T-helper 1 cell treated with Interleukin-12 subunit alpha and Interleukin-12 subunit beta and Interleukin-4 antibody, amounts not matched to agents 30 μg/mL and 1 μg/mL, for 36 hours (primary cell): ENCODE data around the gene TTLL11.

Experiments used
- H3K27ac Mint-ChIP-seq: one replicate; pipeline ENCODE4 v1.8.0; 2021; ENCODE audit warnings: mild to moderate bottlenecking, mixed read lengths
- H3K27me3 Mint-ChIP-seq: one replicate; pipeline ENCODE4 v1.8.0; 2021; ENCODE audit warnings: low read depth, mixed read lengths
- H3K36me3 Mint-ChIP-seq: one replicate; pipeline ENCODE4 v1.8.0; 2021; ENCODE audit warnings: low read depth, mixed read lengths
- H3K4me1 Mint-ChIP-seq: one replicate; pipeline ENCODE4 v1.8.0; 2021; ENCODE audit warnings: low read depth, mixed read lengths
- H3K4me3 Mint-ChIP-seq: one replicate; pipeline ENCODE4 v1.8.0; 2021; ENCODE audit warnings: mild to moderate bottlenecking, moderate library complexity, mixed read lengths
- H3K9me3 Mint-ChIP-seq: one replicate; pipeline ENCODE4 v1.8.0; 2021; ENCODE audit warnings: mixed read lengths

Gene TTLL11

GRCh38 chr9:121942866-121943382 lies 150.2 kb downstream of the TTLL11 start:
- no peak overlapping the region for H3K4me3 Mint-ChIP-seq
- no peaks in the 10 kb centered on the region for H3K36me3 Mint-ChIP-seq
- no peaks in the 10 kb centered on the region for H3K4me1 Mint-ChIP-seq
- no peaks in the 10 kb centered on the region for H3K27me3 Mint-ChIP-seq
- no peak overlapping the region for H3K27ac Mint-ChIP-seq
- H3K9me3 Mint-ChIP-seq: no peaks in the 10 kb centered on the region

GRCh38 chr9:121942313-121942712 lies 150.8 kb downstream of the TTLL11 start:
- no peaks in the 10 kb centered on the region for H3K36me3 Mint-ChIP-seq
- no peak overlapping the region for H3K4me3 Mint-ChIP-seq
- H3K27ac Mint-ChIP-seq: no peak overlapping the region

GRCh38 chr9:121939643-121940042 lies 153.5 kb downstream of the TTLL11 start:
- Mint-ChIP-seq H3K27me3 (no peaks in the 10 kb centered on the region), H3K4me3 (no peak overlapping the region), H3K27ac (no peak overlapping the region), H3K4me1 (no peaks in the 10 kb centered on the region), H3K36me3 (no peaks in the 10 kb centered on the region), H3K9me3 (no peaks in the 10 kb centered on the region)

More at GRCh38 chr9:121942313-121942712, 150.8 kb downstream of the TTLL11 start:
- Mint-ChIP-seq H3K9me3 (no peaks in the 10 kb centered on the region), H3K4me1 (no peaks in the 10 kb centered on the region), H3K27me3 (no peaks in the 10 kb centered on the region)

- Mint-ChIP-seq H3K27ac (no peak overlapping the region), H3K4me1 (no peaks in the 10 kb centered on the region), H3K4me3 (no peak overlapping the region), H3K36me3 (no peaks in the 10 kb centered on the region), H3K9me3 (no peaks in the 10 kb centered on the region), H3K27me3 (no peaks in the 10 kb centered on the region)
Observed at GRCh38 chr9:121938621-121939020, 154.5 kb downstream of the TTLL11 start.

GRCh38 chr9:121937240-121937639 lies 155.9 kb downstream of the TTLL11 start:
- Mint-ChIP-seq H3K9me3 (no peaks in the 10 kb centered on the region), H3K27ac (no peak overlapping the region), H3K36me3 (no peaks in the 10 kb centered on the region), H3K4me1 (no peaks in the 10 kb centered on the region), H3K27me3 (peaks cover 5% of the 10 kb centered on the region), H3K4me3 (no peak overlapping the region)

GRCh38 chr9:121935739-121936138 lies 157.4 kb downstream of the TTLL11 start:
- H3K36me3 Mint-ChIP-seq: no peaks in the 10 kb centered on the region
- no peak overlapping the region for H3K4me3 Mint-ChIP-seq
- H3K27ac Mint-ChIP-seq: no peak overlapping the region
- H3K27me3 Mint-ChIP-seq: peaks cover 9% of the 10 kb centered on the region
- H3K9me3 Mint-ChIP-seq: no peaks in the 10 kb centered on the region
- H3K4me1 Mint-ChIP-seq: no peaks in the 10 kb centered on the region

GRCh38 chr9:121930956-121931355 lies 162.2 kb downstream of the TTLL11 start:
- H3K4me1 Mint-ChIP-seq: no peaks in the 10 kb centered on the region
- H3K9me3 Mint-ChIP-seq: no peaks in the 10 kb centered on the region
- peaks cover 9% of the 10 kb centered on the region for H3K27me3 Mint-ChIP-seq
- H3K4me3 Mint-ChIP-seq: no peak overlapping the region
- H3K27ac Mint-ChIP-seq: no peak overlapping the region
- no peaks in the 10 kb centered on the region for H3K36me3 Mint-ChIP-seq

- no peak overlapping the region for H3K27ac Mint-ChIP-seq
- H3K4me1 Mint-ChIP-seq: no peaks in the 10 kb centered on the region
- H3K27me3 Mint-ChIP-seq: peaks cover 9% of the 10 kb centered on the region
- no peak overlapping the region for H3K4me3 Mint-ChIP-seq
- no peaks in the 10 kb centered on the region for H3K36me3 Mint-ChIP-seq
- H3K9me3 Mint-ChIP-seq: no peaks in the 10 kb centered on the region
Observed at GRCh38 chr9:121929893-121930875, 162.9 kb downstream of the TTLL11 start.

- peaks cover 4% of the 10 kb centered on the region for H3K27me3 Mint-ChIP-seq
- no peak overlapping the region for H3K4me3 Mint-ChIP-seq
- H3K9me3 Mint-ChIP-seq: no peaks in the 10 kb centered on the region
- no peak overlapping the region for H3K27ac Mint-ChIP-seq
- H3K36me3 Mint-ChIP-seq: no peaks in the 10 kb centered on the region
- H3K4me1 Mint-ChIP-seq: no peaks in the 10 kb centered on the region
Observed at GRCh38 chr9:121927636-121928035, 165.5 kb downstream of the TTLL11 start.

- H3K36me3 Mint-ChIP-seq: no peaks in the 10 kb centered on the region
- H3K9me3 Mint-ChIP-seq: no peaks in the 10 kb centered on the region
- H3K4me3 Mint-ChIP-seq: no peak overlapping the region
- no peaks in the 10 kb centered on the region for H3K4me1 Mint-ChIP-seq
- H3K27me3 Mint-ChIP-seq: peaks cover 4% of the 10 kb centered on the region
- H3K27ac Mint-ChIP-seq: no peak overlapping the region
Observed at GRCh38 chr9:121927081-121927480, 166.0 kb downstream of the TTLL11 start.

GRCh38 chr9:121926351-121926801 lies 166.7 kb downstream of the TTLL11 start:
- H3K36me3 Mint-ChIP-seq: no peaks in the 10 kb centered on the region
- H3K9me3 Mint-ChIP-seq: no peaks in the 10 kb centered on the region
- H3K4me1 Mint-ChIP-seq: no peaks in the 10 kb centered on the region
- no peaks in the 10 kb centered on the region for H3K27me3 Mint-ChIP-seq
- no peak overlapping the region for H3K27ac Mint-ChIP-seq
- H3K4me3 Mint-ChIP-seq: no peak overlapping the region

- Mint-ChIP-seq H3K36me3 (no peaks in the 10 kb centered on the region), H3K27ac (no peak overlapping the region), H3K4me3 (no peak overlapping the region), H3K27me3 (no peaks in the 10 kb centered on the region), H3K4me1 (no peaks in the 10 kb centered on the region), H3K9me3 (no peaks in the 10 kb centered on the region)
Observed at GRCh38 chr9:121925935-121926334, 167.2 kb downstream of the TTLL11 start.

- H3K4me3 Mint-ChIP-seq: no peak overlapping the region
- H3K9me3 Mint-ChIP-seq: no peaks in the 10 kb centered on the region
- H3K36me3 Mint-ChIP-seq: no peaks in the 10 kb centered on the region
- H3K27me3 Mint-ChIP-seq: no peaks in the 10 kb centered on the region
- H3K4me1 Mint-ChIP-seq: no peaks in the 10 kb centered on the region
- H3K27ac Mint-ChIP-seq: no peak overlapping the region
Observed at GRCh38 chr9:121924700-121925099, 168.4 kb downstream of the TTLL11 start.

GRCh38 chr9:121921444-121921843 lies 171.7 kb downstream of the TTLL11 start:
- H3K36me3 Mint-ChIP-seq: no peaks in the 10 kb centered on the region
- H3K9me3 Mint-ChIP-seq: no peaks in the 10 kb centered on the region
- H3K4me3 Mint-ChIP-seq: no peak overlapping the region
- no peaks in the 10 kb centered on the region for H3K27me3 Mint-ChIP-seq
- H3K4me1 Mint-ChIP-seq: no peaks in the 10 kb centered on the region
- no peak overlapping the region for H3K27ac Mint-ChIP-seq
